ENCODE data around the gene SAXO2.
"Not testable (repeated sequence)": the region's sequence is repeated elsewhere in the genome, so short reads cannot be mapped to it uniquely, and the experiment has no call there.

Gene SAXO2

GRCh38 chr15:82284381-82284780, 21.8 kb downstream of the SAXO2 start:
- in situ Hi-C loops (cut with MboI; ENCODE audit: low sequenced_read_pairs), result not testable (repeated sequence)

GRCh38 chr15:82286475-82286874, 23.9 kb downstream of the SAXO2 start:
- in situ Hi-C loops (cut with MboI; ENCODE audit: low sequenced_read_pairs), result not testable (repeated sequence)

GRCh38 chr15:82288202-82288601, 25.6 kb downstream of the SAXO2 start:
- in situ Hi-C loops (cut with MboI; ENCODE audit: low sequenced_read_pairs), result not testable (repeated sequence)

GRCh38 chr15:82292271-82292670, 29.7 kb downstream of the SAXO2 start:
- in situ Hi-C loops (cut with MboI; ENCODE audit: low sequenced_read_pairs), result no loop called here

- in situ Hi-C loops (cut with MboI; ENCODE audit: low sequenced_read_pairs), result no loop called here
Measured at GRCh38 chr15:82294061-82294690, 31.6 kb downstream of the SAXO2 start.

GRCh38 chr15:82297546-82297945, 34.9 kb downstream of the SAXO2 start:
- in situ Hi-C loops (cut with MboI; ENCODE audit: low sequenced_read_pairs), result no loop called here

- in situ Hi-C loops (cut with MboI; ENCODE audit: low sequenced_read_pairs), result no loop called here
Measured at GRCh38 chr15:82298032-82298431, 35.4 kb downstream of the SAXO2 start.

GRCh38 chr15:82298520-82298919, 35.9 kb downstream of the SAXO2 start:
- in situ Hi-C loops (cut with MboI; ENCODE audit: low sequenced_read_pairs), result no loop called here

GRCh38 chr15:82299511-82299914, 36.9 kb downstream of the SAXO2 start:
- in situ Hi-C loops (cut with MboI; ENCODE audit: low sequenced_read_pairs), result not testable (repeated sequence)

GRCh38 chr15:82300326-82300725, 37.7 kb downstream of the SAXO2 start:
- in situ Hi-C loops (cut with MboI; ENCODE audit: low sequenced_read_pairs), result not testable (repeated sequence)

GRCh38 chr15:82300883-82301282, 38.3 kb downstream of the SAXO2 start:
- in situ Hi-C loops (cut with MboI; ENCODE audit: low sequenced_read_pairs), result no loop called here

- in situ Hi-C loops (cut with MboI; ENCODE audit: low sequenced_read_pairs), result no loop called here
Measured at GRCh38 chr15:82301296-82302016, 38.8 kb downstream of the SAXO2 start.

GRCh38 chr15:82303956-82304777, 41.5 kb downstream of the SAXO2 start:
- in situ Hi-C loops (cut with MboI; ENCODE audit: low sequenced_read_pairs), result no loop called here

GRCh38 chr15:82304778-82305090, 42.1 kb downstream of the SAXO2 start:
- in situ Hi-C loops (cut with MboI; ENCODE audit: low sequenced_read_pairs), result no loop called here

- in situ Hi-C loops (cut with MboI; ENCODE audit: low sequenced_read_pairs), result no loop called here
Measured at GRCh38 chr15:82305621-82306048, 43.0 kb downstream of the SAXO2 start.

- in situ Hi-C loops (cut with MboI; ENCODE audit: low sequenced_read_pairs), result no loop called here
Measured at GRCh38 chr15:82306791-82307713, 44.4 kb downstream of the SAXO2 start.

GRCh38 chr15:82307714-82308081, 45.1 kb downstream of the SAXO2 start:
- in situ Hi-C loops (cut with MboI; ENCODE audit: low sequenced_read_pairs), result no loop called here

- in situ Hi-C loops (cut with MboI; ENCODE audit: low sequenced_read_pairs), result no loop called here
Measured at GRCh38 chr15:82309802-82310201, 47.2 kb downstream of the SAXO2 start.

GRCh38 chr15:82311321-82311720, 48.7 kb downstream of the SAXO2 start:
- in situ Hi-C loops (cut with MboI; ENCODE audit: low sequenced_read_pairs), result not testable (repeated sequence)

GRCh38 chr15:82312586-82313349, 50.1 kb downstream of the SAXO2 start:
- in situ Hi-C loops (cut with MboI; ENCODE audit: low sequenced_read_pairs), result no loop called here
